ENCODE measurements around the gene KRT32. TPM values are rescaled to one million over a fixed set of nuclear protein-coding genes. Genes with fewer than 3 reads are reported as not detected.

Gene KRT32
- polyA plus RNA-seq, 1 donor (not counting 4 experiments of a cell fraction or from before 2014, with no cell fraction given), result not detected

DNA sequence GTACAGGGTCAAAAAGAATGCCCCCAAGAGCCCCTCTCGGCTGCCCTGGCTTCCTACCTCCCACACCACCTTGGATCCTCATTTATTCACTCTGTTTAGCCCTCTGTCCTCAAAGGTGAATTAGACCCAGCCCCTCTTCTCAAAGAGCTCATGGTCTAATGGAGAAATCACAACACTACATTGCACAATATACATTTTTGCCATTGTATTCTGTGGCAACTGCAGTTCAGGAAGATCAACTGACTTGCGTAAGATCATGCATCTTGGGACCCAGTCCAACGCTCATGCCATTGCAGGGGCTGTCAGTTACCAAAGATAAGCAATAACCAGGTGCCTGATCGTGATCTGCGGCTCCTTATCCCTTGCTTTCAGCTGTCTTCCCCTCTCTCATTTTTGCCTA, 27.8 kb downstream of the KRT32 start:
- peak; percentile 69 for FAIRE-seq
- Histone ChIP-seq H3K9me3 (ENCODE audit: control insufficient read depth, low read depth, low read length) (no peaks in the 10 kb centered on the region), H3K4me2 (ENCODE audit: control insufficient read depth, extremely low read depth, insufficient read depth, low read depth, low read length) (no peak overlapping the region), H3K27me3 (ENCODE audit: control insufficient read depth, extremely low read depth, insufficient read depth, low read length) (peaks cover 4% of the 10 kb centered on the region), H3K9ac (ENCODE audit: control insufficient read depth, extremely low read depth, insufficient read depth, low read length) (no peak overlapping the region), H2AFZ (ENCODE audit: control insufficient read depth, low read length) (no peak overlapping the region), H4K20me1 (ENCODE audit: control insufficient read depth, extremely low read depth, insufficient read depth, low read length) (no peaks in the 10 kb centered on the region), H3K27ac (ENCODE audit: control insufficient read depth, insufficient read depth, low read length) (no peak overlapping the region), H3K9me1 (ENCODE audit: control insufficient read depth, extremely low read depth, insufficient read depth, low read length) (no peaks in the 10 kb centered on the region), H3K79me2 (ENCODE audit: control insufficient read depth, insufficient read depth, low read length) (no peaks in the 10 kb centered on the region), H3K4me3 (ENCODE audit: control insufficient read depth in 2 of 3, extremely low read depth in 1 of 3, insufficient read depth in 2 of 3, low read depth in 1 of 3, low read length in 3 of 3) (no peak overlapping the region), H3K4me1 (ENCODE audit: control insufficient read depth, extremely low read depth, insufficient read depth, low read length) (no peaks in the 10 kb centered on the region), H3K36me3 (ENCODE audit: control insufficient read depth in 2 of 2, extremely low read depth in 1 of 2, insufficient read depth in 2 of 2, low read length in 2 of 2) (no peaks in the 10 kb centered on the region)
- no peak for DNase-seq (ENCODE audit: low read depth, low spot score)
- dilution Hi-C loops (cut with MboI; ENCODE audit: extremely low pct_ligation_motif_present, low sequenced_read_pairs), result no loop called here
- no peak for TF ChIP-seq EZH2 (IDR thresholded peaks at IDR 0.05; ENCODE audit: low read length)

DNA sequence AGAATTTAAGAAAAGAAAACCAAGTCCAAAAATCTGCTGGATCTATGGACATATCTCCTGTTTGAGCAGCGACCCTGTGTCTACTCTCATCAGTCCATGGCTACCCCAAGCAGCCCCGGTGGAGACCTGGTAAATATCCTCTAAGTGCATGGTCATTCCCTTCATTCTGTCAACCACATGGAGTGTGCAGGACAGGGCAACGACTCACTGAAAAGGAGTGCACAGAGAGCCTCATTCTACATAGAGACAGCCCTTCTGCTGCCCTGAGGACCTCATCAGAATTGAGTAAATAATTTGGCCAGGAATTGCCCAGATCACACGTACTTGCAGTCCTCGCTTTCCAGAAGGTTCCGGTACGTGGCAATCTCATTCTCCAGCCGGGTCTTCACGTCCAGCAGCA, 29.4 kb downstream of the KRT32 start:
- no peak for FAIRE-seq
- dilution Hi-C loops (cut with MboI; ENCODE audit: extremely low pct_ligation_motif_present, low sequenced_read_pairs), result no loop called here
- H2AFZ ChIP-seq (ENCODE audit: control insufficient read depth, low read length), result no peak overlapping the region

More for the DNA sequence above, 29.4 kb downstream of the KRT32 start:
- H3K79me2 ChIP-seq (ENCODE audit: control insufficient read depth, insufficient read depth, low read length), result no peaks in the 10 kb centered on the region
- TF ChIP-seq, protein P1, sequence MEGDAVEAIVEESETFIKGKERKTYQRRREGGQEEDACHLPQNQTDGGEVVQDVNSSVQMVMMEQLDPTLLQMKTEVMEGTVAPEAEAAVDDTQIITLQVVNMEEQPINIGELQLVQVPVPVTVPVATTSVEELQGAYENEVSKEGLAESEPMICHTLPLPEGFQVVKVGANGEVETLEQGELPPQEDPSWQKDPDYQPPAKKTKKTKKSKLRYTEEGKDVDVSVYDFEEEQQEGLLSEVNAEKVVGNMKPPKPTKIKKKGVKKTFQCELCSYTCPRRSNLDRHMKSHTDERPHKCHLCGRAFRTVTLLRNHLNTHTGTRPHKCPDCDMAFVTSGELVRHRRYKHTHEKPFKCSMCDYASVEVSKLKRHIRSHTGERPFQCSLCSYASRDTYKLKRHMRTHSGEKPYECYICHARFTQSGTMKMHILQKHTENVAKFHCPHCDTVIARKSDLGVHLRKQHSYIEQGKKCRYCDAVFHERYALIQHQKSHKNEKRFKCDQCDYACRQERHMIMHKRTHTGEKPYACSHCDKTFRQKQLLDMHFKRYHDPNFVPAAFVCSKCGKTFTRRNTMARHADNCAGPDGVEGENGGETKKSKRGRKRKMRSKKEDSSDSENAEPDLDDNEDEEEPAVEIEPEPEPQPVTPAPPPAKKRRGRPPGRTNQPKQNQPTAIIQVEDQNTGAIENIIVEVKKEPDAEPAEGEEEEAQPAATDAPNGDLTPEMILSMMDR (optimal IDR thresholded peaks at IDR 0.05 in 1 of 3, IDR thresholded peaks at IDR 0.05 in 1 of 3, conservative IDR thresholded peaks at IDR 0.05 in 1 of 3; ENCODE audit: extremely low read depth in 1 of 3, insufficient read depth in 2 of 3, low read length in 3 of 3), result no peak
- no peak for TF ChIP-seq EZH2 (IDR thresholded peaks at IDR 0.05; ENCODE audit: low read length)
- H3K4me2 ChIP-seq (ENCODE audit: control insufficient read depth, extremely low read depth, insufficient read depth, low read depth, low read length), result no peak overlapping the region
- H3K4me3 ChIP-seq (ENCODE audit: control insufficient read depth in 2 of 3, extremely low read depth in 1 of 3, insufficient read depth in 2 of 3, low read depth in 1 of 3, low read length in 3 of 3), result no peak overlapping the region
- no peak overlapping the region for H3K9ac ChIP-seq (ENCODE audit: control insufficient read depth, extremely low read depth, insufficient read depth, low read length)
- no peaks in the 10 kb centered on the region for H3K9me3 ChIP-seq (ENCODE audit: control insufficient read depth, low read depth, low read length)
- no peaks in the 10 kb centered on the region for H4K20me1 ChIP-seq (ENCODE audit: control insufficient read depth, extremely low read depth, insufficient read depth, low read length)
- H3K4me1 ChIP-seq (ENCODE audit: control insufficient read depth, extremely low read depth, insufficient read depth, low read length), result no peaks in the 10 kb centered on the region
- H3K27ac ChIP-seq (ENCODE audit: control insufficient read depth, insufficient read depth, low read length), result no peak overlapping the region
- no peaks in the 10 kb centered on the region for H3K9me1 ChIP-seq (ENCODE audit: control insufficient read depth, extremely low read depth, insufficient read depth, low read length)
- H3K36me3 ChIP-seq (ENCODE audit: control insufficient read depth in 2 of 2, extremely low read depth in 1 of 2, insufficient read depth in 2 of 2, low read length in 2 of 2), result no peaks in the 10 kb centered on the region
- no peak for DNase-seq (ENCODE audit: low read depth, low spot score)
- H3K27me3 ChIP-seq (ENCODE audit: control insufficient read depth, extremely low read depth, insufficient read depth, low read length), result peaks cover under 1% of the 10 kb centered on the region

Data from keratinocyte (primary cell).